ENCODE data around the gene SNU13. TPM values are rescaled to one million over a fixed set of nuclear protein-coding genes. Genes with fewer than 3 reads are reported as not detected.

Gene SNU13
- polyA plus RNA-seq, 1 donor from 2014 or later: 192 TPM

- no peaks in the 10 kb centered on the region for H3K27me3 ChIP-seq (ENCODE audit: insufficient read depth, low read depth, low read length)
- TF ChIP-seq POLR2AphosphoS5 (IDR thresholded peaks at IDR 0.05) (no peak), EZH2 (IDR thresholded peaks at IDR 0.05; ENCODE audit: borderline replicate concordance, insufficient read depth, low read length, poor library complexity, severe bottlenecking) (no peak), SMC3 (conservative IDR thresholded peaks at IDR 0.05; ENCODE audit: poor library complexity) (no peak), EP300 (conservative IDR thresholded peaks at IDR 0.05; ENCODE audit: poor library complexity, severe bottlenecking) (no peak), RAD21 (conservative IDR thresholded peaks at IDR 0.05) (no peak), TAF1 (IDR thresholded peaks at IDR 0.05; ENCODE audit: low read depth) (no peak), CTCF (IDR thresholded peaks at IDR 0.05; ENCODE audit: poor library complexity, severe bottlenecking) (no peak), MXI1 (conservative IDR thresholded peaks at IDR 0.05; ENCODE audit: poor library complexity, severe bottlenecking) (no peak), REST (IDR thresholded peaks at IDR 0.05; ENCODE audit: borderline replicate concordance) (no peak)
These were observed 24.3 kb upstream of the SNU13 start for GRCh38 chr22:41713004-41713403.

GRCh38 chr22:41709341-41709740, 20.7 kb upstream of the SNU13 start:
- no peaks in the 10 kb centered on the region for H3K27me3 ChIP-seq (ENCODE audit: insufficient read depth, low read depth, low read length)
- no peak overlapping the region for H3K27ac ChIP-seq (ENCODE audit: low read length)
- no peaks in the 10 kb centered on the region for H3F3A ChIP-seq (ENCODE audit: insufficient read depth, low read length, poor library complexity, severe bottlenecking)
- H3K79me2 ChIP-seq (replicated peaks; ENCODE audit: insufficient read depth, low read length): no peaks in the 10 kb centered on the region
- no peaks in the 10 kb centered on the region for H3K9me3 ChIP-seq (ENCODE audit: low read length)
- H3K9ac ChIP-seq (ENCODE audit: low read length): no peak overlapping the region
- no peaks in the 10 kb centered on the region for H3K36me3 ChIP-seq (ENCODE audit: insufficient read depth, low read length)
- H3K4me2 ChIP-seq (ENCODE audit: low read length): no peak overlapping the region
- no peaks in the 10 kb centered on the region for H3K9me2 ChIP-seq (ENCODE audit: insufficient read depth, low read length)
- H3K4me3 ChIP-seq (ENCODE audit: low read length): no peak overlapping the region
- H2AFZ ChIP-seq (ENCODE audit: low read depth, low read length): no peak overlapping the region
- TF ChIP-seq RAD21 (conservative IDR thresholded peaks at IDR 0.05) (no peak), EZH2 (IDR thresholded peaks at IDR 0.05; ENCODE audit: borderline replicate concordance, insufficient read depth, low read length, poor library complexity, severe bottlenecking) (no peak), CTCF (IDR thresholded peaks at IDR 0.05; ENCODE audit: poor library complexity, severe bottlenecking) (no peak), EP300 (conservative IDR thresholded peaks at IDR 0.05; ENCODE audit: poor library complexity, severe bottlenecking) (no peak), REST (IDR thresholded peaks at IDR 0.05; ENCODE audit: borderline replicate concordance) (no peak)
- no peaks in the 10 kb centered on the region for H4K20me1 ChIP-seq (ENCODE audit: insufficient read depth)

More at GRCh38 chr22:41713004-41713403, 24.3 kb upstream of the SNU13 start:
- H3K79me2 ChIP-seq (replicated peaks; ENCODE audit: insufficient read depth, low read length): no peaks in the 10 kb centered on the region
- H3K9me3 ChIP-seq (ENCODE audit: low read length): no peaks in the 10 kb centered on the region
- no peak overlapping the region for H2AFZ ChIP-seq (ENCODE audit: low read depth, low read length)
- no peak overlapping the region for H3K4me3 ChIP-seq (ENCODE audit: low read length)
- H3F3A ChIP-seq (ENCODE audit: insufficient read depth, low read length, poor library complexity, severe bottlenecking): no peaks in the 10 kb centered on the region
- H3K9ac ChIP-seq (ENCODE audit: low read length): no peak overlapping the region
- H3K9me2 ChIP-seq (ENCODE audit: insufficient read depth, low read length): no peaks in the 10 kb centered on the region
- no peaks in the 10 kb centered on the region for H4K20me1 ChIP-seq (ENCODE audit: insufficient read depth)
- no peaks in the 10 kb centered on the region for H3K36me3 ChIP-seq (ENCODE audit: insufficient read depth, low read length)
- no peak overlapping the region for H3K4me2 ChIP-seq (ENCODE audit: low read length)
- no peak overlapping the region for H3K27ac ChIP-seq (ENCODE audit: low read length)

All from neural cell (in vitro differentiated cells).